Vagina (tissue), 2 donors: ENCODE measurements around the gene GCH1.

Source experiments
- POLR2AphosphoS5 ChIP-seq, 2 donors: sonication (generic); formaldehyde crosslinking; IDR thresholded peaks; one replicate each; pipeline ENCODE4 v1.9.0; 2017; ENCODE audit warnings: antibody characterized with exemption in 2 of 2, mild to moderate bottlenecking in 2 of 2, low read depth in 1 of 2; ENCODE audit not compliant: insufficient read depth in 1 of 2
- TF ChIP-seq, protein P1 (sequence below), 3 experiments: fragments of 450-650 bp in 2 of 3; fragments of 200-600 bp in 1 of 3; sonication (generic) in 1 of 3; IDR thresholded peaks; one replicate each; pipeline ENCODE4 v1.5.1; 2017 to 2019; ENCODE audit warnings: antibody characterized with exemption in 3 of 3, mild to moderate bottlenecking in 2 of 3, moderate library complexity in 2 of 3

DNA sequence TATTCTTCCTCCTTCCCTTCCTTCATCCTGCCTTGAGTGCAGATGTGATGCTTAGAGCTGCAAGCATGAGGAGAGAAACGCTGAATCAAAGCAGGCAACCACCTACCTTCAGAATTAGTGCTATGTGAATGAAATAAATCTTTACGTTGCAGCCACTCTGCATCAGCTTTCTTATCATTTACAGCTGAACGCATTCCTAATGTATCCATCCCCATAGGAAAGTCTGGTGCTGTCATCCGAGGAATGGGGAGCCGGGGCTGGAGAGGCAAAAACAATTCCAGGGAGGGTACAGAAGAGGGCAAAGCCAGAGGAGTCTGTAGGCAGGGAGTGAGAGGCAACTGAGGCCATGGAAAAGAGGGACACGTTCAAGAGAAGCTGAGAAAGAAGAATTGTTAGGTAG, 90.0 kb downstream of the GCH1 start:
- TF ChIP-seq, protein P1, sequence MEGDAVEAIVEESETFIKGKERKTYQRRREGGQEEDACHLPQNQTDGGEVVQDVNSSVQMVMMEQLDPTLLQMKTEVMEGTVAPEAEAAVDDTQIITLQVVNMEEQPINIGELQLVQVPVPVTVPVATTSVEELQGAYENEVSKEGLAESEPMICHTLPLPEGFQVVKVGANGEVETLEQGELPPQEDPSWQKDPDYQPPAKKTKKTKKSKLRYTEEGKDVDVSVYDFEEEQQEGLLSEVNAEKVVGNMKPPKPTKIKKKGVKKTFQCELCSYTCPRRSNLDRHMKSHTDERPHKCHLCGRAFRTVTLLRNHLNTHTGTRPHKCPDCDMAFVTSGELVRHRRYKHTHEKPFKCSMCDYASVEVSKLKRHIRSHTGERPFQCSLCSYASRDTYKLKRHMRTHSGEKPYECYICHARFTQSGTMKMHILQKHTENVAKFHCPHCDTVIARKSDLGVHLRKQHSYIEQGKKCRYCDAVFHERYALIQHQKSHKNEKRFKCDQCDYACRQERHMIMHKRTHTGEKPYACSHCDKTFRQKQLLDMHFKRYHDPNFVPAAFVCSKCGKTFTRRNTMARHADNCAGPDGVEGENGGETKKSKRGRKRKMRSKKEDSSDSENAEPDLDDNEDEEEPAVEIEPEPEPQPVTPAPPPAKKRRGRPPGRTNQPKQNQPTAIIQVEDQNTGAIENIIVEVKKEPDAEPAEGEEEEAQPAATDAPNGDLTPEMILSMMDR (IDR thresholded peaks at IDR 0.05) = no peak
- TF ChIP-seq POLR2AphosphoS5 (IDR thresholded peaks at IDR 0.05; ENCODE audit: insufficient read depth in 1 of 2, low read depth in 1 of 2) = no peak
